Lower lobe of right lung (tissue), 2 donors: Measurements from ENCODE around the gene HERC3. TPM values are rescaled to one million over a fixed set of nuclear protein-coding genes. Genes with fewer than 3 reads are reported as not detected.

ENCODE experiments used
- ATAC-seq, 2 donors: fragments of 200-7000 bp; cut with Tn5 transposase; one replicate each; pipeline ENCODE4 v1.9.1; 2020 to 2022; ENCODE audit warnings: mild to moderate bottlenecking in 2 of 2, moderate library complexity in 2 of 2
- DNase-seq: peaks from one replicate; pipeline ENCODE4 v3.0.0-alpha.2; 2020
- H3K27ac ChIP-seq: fragments of 200-600 bp; one replicate; pipeline ENCODE4 v1.8.0; 2022
- H3K27me3 ChIP-seq: fragments of 200-600 bp; one replicate; pipeline ENCODE4 v1.8.0; 2022; ENCODE audit warnings: low read depth
- H3K36me3 ChIP-seq: fragments of 200-600 bp; one replicate; pipeline ENCODE4 v1.8.0; 2022; ENCODE audit warnings: mild to moderate bottlenecking
- H3K4me1 ChIP-seq: fragments of 200-600 bp; one replicate; pipeline ENCODE4 v1.8.0; 2022
- H3K4me3 ChIP-seq: fragments of 200-600 bp; one replicate; pipeline ENCODE4 v1.8.0; 2022; ENCODE audit warnings: mild to moderate bottlenecking
- H3K9me3 ChIP-seq: fragments of 200-600 bp; one replicate; pipeline ENCODE4 v1.8.0; 2022
- CTCF ChIP-seq: fragments of 200-600 bp; IDR thresholded peaks from one replicate; pipeline ENCODE4 v1.8.0; 2022; ENCODE audit warnings: antibody characterized with exemption, mild to moderate bottlenecking
- intact Hi-C: fragments of 100-400 bp; cut with DNase I; formaldehyde crosslinking; loops from one replicate; pipeline ENCODE4 v1.11.0; 2022
- total RNA-seq: library from RNA; stranded (reverse); fragmentation: NEBNext Ultra II Directional; extraction: Animal tissue kit (Norgen Biotek cat#: 25700); gene quantifications from one replicate; pipeline ENCODE4 v1.2.1, GENCODE V29; 2021
- donor health status: DM: no; HTN: yes; CAD: no; lungs with severe emphysema.

HERC3 gene
- total RNA-seq, 1 donor from 2014 or later = 54.1 TPM

GRCh38 chr4:88731381-88731780, 139.1 kb downstream of the HERC3 start:
- intact Hi-C loops = no loop called here
- Histone ChIP-seq H3K4me3 (no peak overlapping the region), H3K9me3 (no peaks in the 10 kb centered on the region), H3K27me3 (no peaks in the 10 kb centered on the region), H3K4me1 (peaks cover 12% of the 10 kb centered on the region), H3K36me3 (peaks cover 83% of the 10 kb centered on the region), H3K27ac (no peak overlapping the region)
- DNase-seq (no peak), ATAC-seq (no peak)
- no peak for TF ChIP-seq CTCF

- no peak overlapping the region for H3K27ac ChIP-seq
- intact Hi-C loops = no loop called here
These were observed 140.6 kb downstream of the HERC3 start for GRCh38 chr4:88732714-88733368.

GRCh38 chr4:88734403-88734949, 142.2 kb downstream of the HERC3 start:
- Histone ChIP-seq H3K27ac (peak overlapping the region; percentile 0), H3K36me3 (peaks cover 65% of the 10 kb centered on the region), H3K9me3 (no peaks in the 10 kb centered on the region), H3K27me3 (no peaks in the 10 kb centered on the region), H3K4me1 (peaks cover 23% of the 10 kb centered on the region), H3K4me3 (no peak overlapping the region)
- TF ChIP-seq CTCF = no peak
- ATAC-seq (no peak), DNase-seq (no peak)
- intact Hi-C loops = no loop called here

More at GRCh38 chr4:88732714-88733368, 140.6 kb downstream of the HERC3 start:
- peaks cover 69% of the 10 kb centered on the region for H3K36me3 ChIP-seq
- DNase-seq (no peak), ATAC-seq (no peak)
- TF ChIP-seq CTCF = no peak
- no peaks in the 10 kb centered on the region for H3K27me3 ChIP-seq
- H3K4me1 ChIP-seq = peaks cover 19% of the 10 kb centered on the region
- H3K9me3 ChIP-seq = no peaks in the 10 kb centered on the region
- H3K4me3 ChIP-seq = no peak overlapping the region

- ATAC-seq (peak in 1 of 2 donors; percentile 5), DNase-seq (no peak)
- H3K27me3 ChIP-seq = no peaks in the 10 kb centered on the region
- peak overlapping the region; percentile 0 for H3K27ac ChIP-seq
- no peaks in the 10 kb centered on the region for H3K9me3 ChIP-seq
- peaks cover 23% of the 10 kb centered on the region for H3K4me1 ChIP-seq
- H3K4me3 ChIP-seq = no peak overlapping the region
- intact Hi-C loops = no loop called here
- TF ChIP-seq CTCF = no peak
- peaks cover 54% of the 10 kb centered on the region for H3K36me3 ChIP-seq
These were observed 143.3 kb downstream of the HERC3 start for GRCh38 chr4:88735564-88735963.

- intact Hi-C loops = no loop called here
- Histone ChIP-seq H3K27me3 (no peaks in the 10 kb centered on the region), H3K4me1 (peaks cover 22% of the 10 kb centered on the region), H3K9me3 (no peaks in the 10 kb centered on the region), H3K36me3 (peaks cover 47% of the 10 kb centered on the region), H3K4me3 (no peak overlapping the region), H3K27ac (no peak overlapping the region)
- TF ChIP-seq CTCF = no peak
- DNase-seq (no peak), ATAC-seq (no peak)
These were observed 144.0 kb downstream of the HERC3 start for GRCh38 chr4:88736264-88736663.
